WI38 (cell line): ENCODE data around the gene DLGAP1.

Source experiments
- H3K4me3 ChIP-seq: 2 replicates; pipeline ENCODE4 v1.5.1; 2011; ENCODE audit warnings: low read depth, mild to moderate bottlenecking, control low read depth, low read length
- CTCF ChIP-seq: IDR thresholded peaks from 2 replicates; pipeline ENCODE4 v1.5.1; 2012; ENCODE audit warnings: low read depth, mild to moderate bottlenecking, control low read depth, low read length

DLGAP1 gene

GRCh38 chr18:3808985-3809780 lies 645.9 kb downstream of the DLGAP1 start:
- TF ChIP-seq CTCF = no peak
- no peak overlapping the region for H3K4me3 ChIP-seq

GRCh38 chr18:3806656-3807055 lies 648.5 kb downstream of the DLGAP1 start:
- H3K4me3 ChIP-seq = no peak overlapping the region
- TF ChIP-seq CTCF = no peak

GRCh38 chr18:3804336-3804735 lies 650.8 kb downstream of the DLGAP1 start:
- no peak for TF ChIP-seq CTCF
- H3K4me3 ChIP-seq = no peak overlapping the region

GRCh38 chr18:3803350-3803749 lies 651.8 kb downstream of the DLGAP1 start:
- no peak overlapping the region for H3K4me3 ChIP-seq
- TF ChIP-seq CTCF = no peak

GRCh38 chr18:3799515-3799914 lies 655.6 kb downstream of the DLGAP1 start:
- H3K4me3 ChIP-seq = no peak overlapping the region
- no peak for TF ChIP-seq CTCF

- TF ChIP-seq CTCF = no peak
- no peak overlapping the region for H3K4me3 ChIP-seq
Observed at GRCh38 chr18:3798032-3798431, 657.1 kb downstream of the DLGAP1 start.

- no peak for TF ChIP-seq CTCF
- H3K4me3 ChIP-seq = no peak overlapping the region
Observed at GRCh38 chr18:3796434-3796833, 658.7 kb downstream of the DLGAP1 start.
